HT-29 (cell line): Measurements from ENCODE around the gene LRP4. TPM values are rescaled to one million over a fixed set of nuclear protein-coding genes. Genes with fewer than 3 reads are reported as not detected.

Source experiments
- DNase-seq: peaks from one replicate; pipeline ENCODE4 v3.0.0-alpha.2; 2015; ENCODE audit warnings: low spot score
- total RNA-seq: library from RNA; depleted of rRNA; stranded (reverse); fragments of >200 nt; shearing (Covaris generic); gene quantifications from 2 replicates; pipeline ENCODE4 v1.2.3, GENCODE V29; 2014

The LRP4 gene
- total RNA-seq, 1 experiment from 2014 or later: 0.15 TPM

DNA sequence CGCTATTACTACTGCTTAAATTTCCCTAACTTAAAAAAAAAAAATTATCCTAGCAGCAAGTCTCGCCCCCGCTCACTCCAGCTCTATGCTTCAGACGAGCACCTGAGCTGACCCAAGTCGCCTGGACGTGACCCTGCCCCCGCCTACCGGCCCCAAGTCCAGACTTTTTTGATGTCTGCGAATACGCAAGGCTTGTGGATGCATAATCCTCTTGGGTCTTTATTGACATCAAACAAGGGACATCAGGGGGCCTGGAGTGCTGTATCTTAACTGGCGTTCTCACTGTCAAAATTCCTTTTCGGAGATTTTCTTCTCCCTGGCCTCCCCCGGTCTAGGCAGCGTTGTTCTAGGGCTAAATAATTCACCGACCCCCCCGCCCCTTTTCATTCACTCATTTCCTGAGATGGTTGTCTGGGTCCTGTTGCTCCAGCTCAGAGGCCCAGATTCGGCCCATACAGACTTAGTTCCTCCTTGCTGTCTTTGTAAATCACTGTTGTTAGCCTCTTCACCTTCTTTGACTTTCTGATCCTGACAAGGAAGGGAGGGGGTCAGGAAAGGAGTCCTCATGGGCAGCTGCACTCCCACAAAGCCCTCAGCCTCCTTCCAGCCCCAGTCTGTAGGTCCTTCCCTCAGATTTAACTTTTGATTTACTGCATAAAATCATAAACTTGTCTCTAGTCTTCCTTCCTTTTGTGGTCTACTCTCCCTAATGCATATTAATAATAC lies 601 bp upstream of the LRP4 start:
- DNase-seq: no peak

DNA sequence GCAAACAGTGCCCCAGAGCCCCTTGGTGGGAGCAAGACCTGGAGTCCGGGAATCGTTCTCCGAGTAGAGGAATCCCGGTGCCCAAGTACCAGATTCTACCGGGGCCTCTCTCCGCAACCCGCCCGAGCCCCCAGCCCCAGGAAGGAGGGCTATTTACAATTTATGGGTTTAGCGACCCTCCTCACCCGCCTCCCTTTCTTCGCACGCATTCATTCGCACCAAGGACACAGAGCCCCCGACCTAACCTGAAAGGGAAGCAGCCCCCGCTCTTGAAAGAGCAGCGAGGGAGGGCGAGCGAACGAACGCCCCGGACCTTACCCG lies 628 bp downstream of the LRP4 start:
- DNase-seq: no peak

DNA sequence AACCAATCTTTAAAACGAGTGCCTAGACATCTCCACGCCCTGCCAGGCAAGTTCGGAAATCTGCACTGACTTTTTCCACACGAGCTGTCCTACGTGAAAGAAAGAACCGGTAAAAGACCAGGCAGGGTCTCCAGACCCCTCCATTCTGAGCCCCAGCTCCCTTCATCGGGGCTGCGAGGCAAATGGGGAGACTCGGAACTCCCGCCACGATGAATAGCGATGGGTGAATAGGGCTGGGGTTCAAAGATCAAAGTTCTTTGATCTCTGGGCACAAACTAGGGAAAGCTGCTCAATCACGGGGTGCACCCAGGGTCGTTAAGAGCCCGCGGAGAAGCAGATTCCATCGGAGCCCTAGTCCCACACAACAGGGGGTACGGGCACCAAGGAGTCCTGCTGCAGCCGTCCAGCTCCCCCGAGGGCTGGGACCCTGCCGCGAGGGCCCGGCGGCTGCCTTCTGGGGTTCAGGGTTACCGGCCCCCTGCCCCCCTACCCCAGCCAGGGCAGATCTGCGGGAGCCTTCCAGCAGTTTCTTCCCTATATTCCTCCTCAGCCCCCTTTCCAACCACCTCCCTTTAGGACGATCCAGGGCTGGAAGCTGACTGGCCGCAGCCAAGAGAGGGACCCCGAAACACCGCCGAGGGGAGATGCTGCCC lies 1.1 kb downstream of the LRP4 start:
- DNase-seq: no peak

DNA sequence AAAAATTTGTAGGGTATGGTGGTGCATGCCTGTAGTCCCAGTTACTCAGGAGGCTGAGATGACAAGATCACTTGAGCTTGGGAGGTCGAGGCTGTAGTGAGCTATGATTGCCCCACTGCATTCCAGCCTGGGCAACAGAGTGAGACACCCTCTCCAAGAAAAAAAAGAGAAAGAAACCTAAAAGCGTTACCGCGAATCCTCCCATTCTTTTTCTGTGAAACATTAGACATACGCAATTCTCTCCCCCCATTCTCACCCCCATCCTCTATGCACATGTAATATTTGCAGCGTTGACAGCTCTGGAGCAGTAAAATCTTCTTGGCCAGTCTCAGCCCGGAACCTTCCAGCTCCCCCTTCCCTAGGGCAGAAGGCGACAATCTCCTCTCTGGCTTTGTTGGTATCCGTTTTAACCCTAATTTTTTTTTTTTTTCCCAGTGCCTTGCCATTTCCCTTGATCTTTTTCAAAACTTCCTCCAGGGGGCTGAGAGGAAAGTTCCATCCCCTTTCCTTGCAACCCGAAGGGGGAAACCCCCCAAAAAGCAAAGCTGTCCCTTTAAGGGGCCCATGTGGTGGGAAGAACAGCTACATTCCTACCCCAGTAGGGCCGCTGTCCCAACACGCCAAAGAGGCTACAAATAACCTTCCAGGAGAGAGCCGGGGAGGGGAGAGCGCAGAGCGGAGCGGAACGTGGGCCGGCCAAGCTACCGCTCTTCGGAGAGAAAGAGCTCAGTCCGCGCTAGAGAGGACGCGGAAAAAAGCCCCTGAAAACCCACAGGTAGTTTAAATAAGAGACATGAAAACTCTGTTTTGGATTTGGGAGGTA lies 1.9 kb downstream of the LRP4 start:
- DNase-seq: peak; percentile 48

DNA sequence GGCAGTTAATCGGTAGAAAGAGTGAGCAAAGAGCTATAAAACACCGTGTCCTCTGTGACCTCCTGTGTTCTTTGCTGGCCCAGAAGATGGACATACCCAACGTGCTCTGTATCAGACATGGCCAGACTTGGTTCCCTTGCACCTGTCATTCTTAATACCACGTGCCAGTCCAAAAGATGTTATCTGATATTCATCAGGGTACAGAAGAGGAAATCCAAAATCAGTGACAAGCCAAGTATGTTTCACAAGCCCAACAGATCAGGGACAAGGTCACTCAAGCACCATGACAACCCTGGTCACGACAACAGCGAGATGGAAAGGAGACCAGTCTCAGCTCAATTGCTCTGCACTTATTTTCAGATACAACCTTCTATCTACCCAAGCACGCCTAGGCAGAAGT lies 3.4 kb downstream of the LRP4 start:
- DNase-seq: no peak

DNA sequence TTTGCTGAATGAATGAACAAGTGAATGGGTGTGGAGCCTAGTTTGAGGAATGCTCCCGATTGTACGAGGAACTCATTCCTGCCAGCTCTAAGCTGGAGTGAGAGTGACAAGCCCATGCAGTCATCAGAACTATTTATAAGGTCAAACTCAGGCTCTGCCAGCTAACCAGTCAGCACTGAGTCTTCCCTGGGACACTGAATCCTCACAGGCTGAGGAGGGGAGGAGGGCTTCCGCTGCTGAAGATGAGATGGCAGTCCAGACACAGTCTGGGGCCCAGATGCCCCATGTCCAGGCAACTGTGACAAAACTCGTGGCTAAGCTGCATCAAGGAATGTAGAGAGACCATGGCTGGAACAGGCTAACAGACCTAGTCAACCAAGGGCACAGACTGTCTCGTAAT lies 4.0 kb downstream of the LRP4 start:
- DNase-seq: no peak

DNA sequence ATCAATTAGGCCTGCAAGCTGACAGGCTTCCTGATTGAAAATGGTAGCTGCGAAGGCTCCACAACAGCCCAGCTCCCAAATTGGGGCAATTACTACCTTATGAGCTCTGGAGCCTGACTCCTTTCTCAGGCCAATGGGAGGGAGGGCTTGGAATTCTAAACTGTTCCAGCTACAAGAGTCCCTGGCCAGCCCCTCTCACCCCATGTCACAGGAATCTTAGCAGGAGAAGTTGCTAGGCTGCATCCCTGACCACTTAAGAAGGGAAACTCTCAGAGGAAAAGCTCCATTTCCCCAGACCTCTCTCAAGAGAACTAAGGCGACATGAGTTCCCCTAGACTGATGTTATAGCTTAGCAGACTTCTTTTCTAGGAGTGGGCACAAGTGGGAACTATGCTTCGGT lies 4.9 kb downstream of the LRP4 start:
- no peak for DNase-seq

DNA sequence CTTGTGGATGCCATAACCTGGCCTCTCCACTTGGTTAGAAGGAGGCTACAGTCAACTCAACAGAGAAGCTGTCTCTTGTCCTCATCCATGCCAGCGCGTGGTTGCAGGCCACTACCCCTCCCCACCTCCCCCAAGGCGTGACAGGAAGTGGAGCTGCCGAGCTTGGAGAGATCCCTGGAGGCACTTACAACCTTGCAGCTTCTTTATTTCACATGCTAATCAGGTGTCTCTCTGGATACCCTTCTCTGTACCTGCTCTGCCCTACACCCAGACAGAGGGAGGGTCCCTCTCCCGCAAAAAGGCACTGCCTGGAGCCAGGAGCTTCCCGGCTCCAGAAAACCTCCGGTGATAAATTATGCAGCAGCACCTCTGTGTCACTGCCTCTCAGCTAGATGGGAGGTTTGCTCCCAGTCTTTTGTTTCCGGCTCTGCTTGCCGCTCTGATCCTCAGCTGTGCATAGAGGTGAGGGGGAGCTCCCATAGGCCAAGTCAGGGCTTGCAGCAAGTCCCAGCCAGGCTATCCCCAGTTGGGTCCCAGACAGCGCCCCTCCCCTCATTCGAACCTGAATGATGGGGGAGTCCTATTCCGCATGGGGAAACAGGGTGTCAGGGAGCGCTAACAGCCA lies 5.7 kb downstream of the LRP4 start:
- peak; percentile 21 for DNase-seq

DNA sequence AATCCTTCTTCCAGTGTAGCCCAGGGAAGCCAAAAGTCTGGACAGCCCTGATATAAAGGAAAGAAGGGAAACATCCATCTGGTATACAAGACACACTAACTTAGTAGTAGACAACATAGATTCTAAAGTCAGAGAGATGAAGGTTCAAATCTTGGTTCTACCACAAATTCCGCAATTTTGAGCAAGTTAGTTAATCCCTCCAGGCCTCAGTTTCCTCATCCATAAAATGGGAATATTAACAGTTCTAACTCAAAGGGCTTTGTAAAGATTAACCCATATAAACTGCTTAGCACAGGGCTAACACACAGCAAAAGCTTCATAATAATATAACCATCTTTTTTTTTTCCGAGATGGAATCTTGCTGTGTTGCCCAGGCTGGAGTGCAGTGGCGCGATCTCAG lies 10.7 kb downstream of the LRP4 start:
- no peak for DNase-seq

DNA sequence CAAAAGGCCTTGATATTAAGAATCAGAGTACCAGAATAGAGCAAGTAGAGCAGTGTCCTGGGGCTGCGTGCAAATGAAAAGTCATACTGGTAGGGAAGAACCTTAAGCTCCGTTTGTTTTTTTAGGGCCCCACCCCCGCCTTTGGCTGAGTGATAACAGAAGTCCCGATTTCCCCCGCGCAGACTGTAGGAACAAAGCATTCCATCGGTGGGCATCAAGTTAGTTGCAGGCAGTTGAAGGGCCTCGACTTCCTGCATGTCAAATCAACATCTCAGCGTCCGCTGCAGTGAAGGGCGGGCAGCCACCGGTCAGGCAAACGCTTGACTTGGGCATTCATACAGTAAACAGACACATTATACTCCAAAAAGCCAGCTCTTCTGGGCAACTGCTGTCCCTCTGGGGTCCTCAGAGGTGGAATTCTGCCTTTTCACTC lies 11.7 kb downstream of the LRP4 start:
- no peak for DNase-seq

DNA sequence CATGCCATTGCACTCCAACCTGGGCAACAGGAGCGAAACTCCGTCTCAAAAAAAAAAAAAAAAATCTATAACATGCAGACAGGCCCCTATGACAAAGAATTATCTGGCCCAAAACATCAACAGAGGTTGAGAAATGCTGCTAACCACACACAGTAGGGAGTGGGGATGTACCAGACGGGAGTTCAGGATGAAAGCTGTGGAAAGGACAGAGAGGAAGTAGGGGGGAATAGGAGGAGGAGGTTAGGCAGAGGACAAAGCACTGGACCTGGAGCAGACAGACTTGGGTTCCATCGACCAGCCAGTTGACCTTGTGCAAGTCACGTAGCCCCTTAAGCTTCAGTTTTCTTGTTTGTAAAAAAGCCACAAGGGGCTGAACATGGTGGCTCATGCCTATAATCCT lies 12.5 kb downstream of the LRP4 start:
- no peak for DNase-seq

DNA sequence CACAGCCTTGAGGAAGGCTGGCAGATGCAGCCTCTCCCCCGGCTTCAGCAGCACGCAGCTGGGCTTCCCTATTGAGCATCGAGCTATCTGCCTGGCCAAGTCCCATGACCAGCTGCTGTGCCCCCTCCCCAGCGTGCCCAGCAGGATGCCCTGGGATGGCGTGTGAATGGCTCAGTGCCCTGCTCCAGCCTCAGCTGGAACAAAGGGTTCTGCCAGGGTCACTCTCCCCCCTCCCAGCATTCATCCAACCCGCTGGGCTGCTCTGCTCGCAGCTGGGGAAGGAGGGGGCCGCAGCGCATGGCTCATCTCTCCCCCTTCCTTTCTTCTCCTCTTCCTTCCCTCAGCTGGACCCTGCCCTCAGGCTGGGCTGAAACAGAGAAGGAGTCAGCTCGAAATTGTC lies 14.5 kb downstream of the LRP4 start:
- DNase-seq: no peak

DNA sequence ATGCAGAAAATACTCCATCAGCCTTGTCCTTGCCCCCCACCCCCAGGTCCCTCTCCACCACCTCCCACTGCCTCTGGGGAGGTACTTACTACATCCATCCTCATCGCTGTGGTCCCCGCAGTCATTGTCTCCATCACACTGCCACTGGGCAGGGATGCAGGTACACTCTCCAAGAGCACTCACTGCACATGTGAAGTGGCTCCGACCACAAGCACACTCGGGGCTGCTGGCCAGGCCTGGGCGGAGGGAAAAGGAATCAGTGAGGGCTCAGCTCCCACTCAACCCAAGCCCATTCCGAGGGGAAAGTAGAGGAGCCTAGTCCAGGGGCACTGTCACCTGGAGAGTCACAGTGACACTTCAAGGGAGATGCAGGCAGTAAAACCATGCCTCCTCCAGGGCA lies 15.7 kb downstream of the LRP4 start:
- DNase-seq: no peak

DNA sequence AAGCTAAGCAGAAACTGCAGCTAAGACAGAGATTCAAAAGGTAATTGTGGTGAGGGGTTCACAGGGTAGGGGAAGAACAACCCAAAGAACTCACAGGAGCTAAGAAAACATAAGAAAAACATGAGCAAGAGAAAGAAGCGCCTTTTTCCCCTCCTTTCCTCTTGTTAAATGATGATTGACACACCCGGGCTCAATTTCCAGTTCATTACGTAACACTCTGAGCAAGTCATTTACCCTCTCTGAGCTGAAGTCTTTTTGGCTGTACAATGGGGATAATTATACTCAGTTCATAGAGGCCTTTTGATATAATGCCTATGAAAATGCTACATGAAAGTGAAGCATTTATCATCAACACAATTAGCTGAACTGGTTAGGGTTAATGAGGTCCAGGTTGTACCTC lies 17.2 kb downstream of the LRP4 start:
- no peak for DNase-seq

DNA sequence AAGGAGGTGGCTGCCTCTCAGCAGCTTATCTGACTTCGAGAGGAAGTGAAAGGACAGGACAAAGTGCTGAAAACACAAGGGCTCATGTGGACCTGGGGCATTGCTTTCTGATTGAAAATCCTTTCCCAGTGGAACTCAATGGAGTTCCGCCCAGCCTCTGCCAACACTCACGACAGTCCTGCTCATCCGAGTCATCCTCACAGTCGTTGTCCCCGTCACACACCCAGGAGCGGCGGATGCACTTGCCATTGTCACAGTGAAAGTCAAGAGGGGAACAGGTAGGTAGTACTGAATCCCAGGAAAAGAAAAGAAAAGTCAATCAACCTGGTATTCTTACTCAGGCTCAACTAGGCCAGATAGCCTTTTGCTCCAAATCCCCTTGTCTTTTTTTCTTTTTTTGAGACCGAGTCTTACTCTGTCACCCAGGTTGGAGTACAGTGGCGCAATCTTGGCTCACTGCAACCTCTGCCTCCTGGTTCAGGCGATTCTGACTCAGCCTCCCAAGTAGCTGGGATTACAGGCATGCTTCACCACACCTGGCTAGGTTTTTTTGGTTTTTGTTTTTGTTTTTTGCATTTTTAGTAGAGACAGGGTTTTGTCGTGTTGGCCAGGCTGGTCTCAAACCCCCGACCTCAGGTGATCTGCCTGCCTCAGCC lies 18.1 kb downstream of the LRP4 start:
- DNase-seq: no peak

DNA sequence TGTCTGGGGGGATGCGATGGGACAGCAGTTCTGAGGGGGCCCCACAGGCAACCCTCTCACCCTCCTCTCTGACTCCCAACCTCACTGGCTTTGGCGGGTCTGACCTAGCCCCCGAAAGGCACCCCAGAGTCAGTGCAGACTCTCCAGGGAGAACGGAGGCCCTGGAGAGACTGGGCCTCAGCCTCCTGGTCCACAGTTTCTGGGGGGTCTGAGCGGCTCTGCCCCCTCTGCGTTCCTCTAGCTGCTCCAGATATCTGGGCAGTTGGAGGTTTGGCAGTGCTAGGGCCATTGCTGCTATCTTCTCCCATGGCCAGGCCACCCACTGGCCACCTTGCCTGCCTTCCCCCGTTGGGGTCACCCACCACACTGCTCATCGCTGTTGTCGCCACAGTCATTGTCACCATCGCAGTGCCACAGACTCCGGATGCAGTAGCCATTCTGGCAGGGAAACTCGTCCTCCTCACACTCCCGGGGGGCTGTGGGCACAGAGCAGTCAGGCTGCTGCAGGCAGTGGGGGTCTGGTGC lies 18.8 kb downstream of the LRP4 start:
- no peak for DNase-seq

DNA sequence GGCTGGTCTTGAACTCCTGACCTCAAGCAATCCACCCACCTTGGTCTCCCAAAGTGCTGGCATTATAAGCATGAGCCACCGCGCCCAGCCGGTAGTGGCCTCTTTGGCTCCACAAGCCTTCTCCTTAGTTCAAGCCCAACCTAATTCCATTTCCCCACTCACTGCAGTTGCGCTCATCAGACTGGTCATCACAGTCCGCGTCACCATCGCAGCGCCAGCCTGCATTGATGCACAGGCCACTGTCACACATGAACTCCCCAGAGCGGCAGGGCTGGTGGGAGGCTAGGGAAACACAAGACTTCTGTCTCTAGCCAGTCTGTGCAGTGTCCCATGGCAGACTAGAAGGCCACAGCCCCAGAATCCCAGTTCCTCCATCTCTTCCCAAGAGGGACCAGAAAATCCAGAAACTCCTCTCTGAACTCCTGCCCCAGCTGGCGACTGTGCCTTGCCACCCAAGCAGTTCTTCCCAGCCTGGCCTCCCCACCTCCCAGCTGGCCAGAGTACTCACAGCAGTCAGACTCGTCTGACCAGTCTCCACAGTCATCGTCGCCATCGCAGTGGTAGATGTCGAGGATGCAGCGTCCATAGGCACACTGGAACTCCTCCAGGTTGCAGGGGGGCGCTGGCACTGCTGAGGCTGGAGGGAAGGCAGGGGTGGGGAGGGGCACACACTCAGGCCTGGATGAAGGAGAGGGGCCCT lies 19.8 kb downstream of the LRP4 start:
- DNase-seq: peak; percentile 84

DNA sequence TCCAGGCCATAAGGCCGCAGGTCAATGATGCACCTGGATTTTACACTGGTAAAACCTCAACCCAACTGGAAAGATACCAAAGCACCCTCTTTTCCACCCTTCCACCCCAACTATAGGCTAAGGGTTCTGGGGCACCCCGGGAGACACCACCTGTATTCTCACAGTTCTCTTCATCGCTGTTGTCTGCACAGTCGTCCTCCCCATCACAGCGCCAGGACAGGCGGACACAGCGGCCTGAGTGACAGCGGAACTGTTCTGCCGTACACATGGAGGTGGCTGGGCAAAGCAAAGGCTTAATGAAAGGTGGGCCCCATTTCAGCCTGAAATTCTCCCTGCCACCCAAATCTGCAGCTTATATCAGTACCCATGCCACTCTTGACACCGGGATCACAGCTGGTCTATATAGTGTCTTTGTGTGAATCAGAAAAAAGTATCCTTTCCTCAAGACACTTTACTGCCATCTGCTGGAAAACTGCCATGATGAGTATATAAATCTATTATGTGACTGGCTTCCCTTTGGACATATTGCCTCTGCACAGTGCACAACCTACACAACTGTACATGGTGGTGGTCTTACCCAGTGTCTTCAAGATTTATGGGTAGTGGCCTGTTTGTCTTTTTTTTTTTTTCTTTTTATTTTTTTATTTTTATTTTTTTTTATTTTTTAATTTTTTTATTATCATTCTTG lies 21.5 kb downstream of the LRP4 start:
- peak; percentile 85 for DNase-seq

DNA sequence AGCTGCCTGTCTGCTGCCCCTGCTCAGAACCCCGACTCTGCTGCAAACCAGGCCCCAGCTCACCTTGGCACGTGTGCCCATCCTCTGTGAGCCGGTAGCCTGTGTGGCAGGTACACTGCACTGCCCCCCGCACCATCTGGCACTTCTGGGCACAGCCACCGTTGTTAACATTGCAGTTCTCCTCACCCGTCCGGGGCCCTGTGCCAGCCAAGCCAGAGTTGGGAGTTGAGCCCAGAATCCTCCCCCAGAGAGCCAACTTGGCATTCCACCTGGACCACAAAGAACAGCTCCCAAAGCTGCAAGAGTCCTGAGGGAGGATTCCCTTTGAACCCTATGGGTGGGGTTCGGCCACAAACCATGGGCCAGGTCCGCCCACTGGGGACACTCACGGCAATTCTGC lies 22.5 kb downstream of the LRP4 start:
- no peak for DNase-seq

DNA sequence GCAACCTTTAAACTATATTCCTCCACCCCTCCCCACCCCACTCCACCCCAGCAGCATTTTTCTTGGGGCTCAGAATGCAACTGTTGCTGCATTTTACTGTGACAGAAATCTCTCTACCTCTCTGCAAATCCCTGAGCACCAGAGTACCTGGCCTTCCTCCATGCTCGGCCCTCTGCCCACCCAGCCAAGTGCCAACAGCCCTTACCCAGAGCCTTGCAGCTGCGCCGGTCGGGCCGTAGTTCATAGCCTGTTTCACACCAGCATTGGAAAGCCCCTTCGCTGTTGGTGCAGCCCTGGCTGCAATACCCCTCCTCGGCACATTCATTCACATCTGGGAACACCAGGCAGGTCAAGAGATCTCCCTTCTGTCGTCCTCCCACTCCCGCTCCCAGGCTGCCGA lies 23.4 kb downstream of the LRP4 start:
- DNase-seq: no peak
